Ishikawa (cell line): ENCODE measurements around the gene CHST9.

Experiments
- CEBPB ChIP-seq: IDR thresholded peaks from 2 replicates; pipeline ENCODE4 v1.6.1; 2012
- CREB1 ChIP-seq: IDR thresholded peaks from 2 replicates; pipeline ENCODE4 v1.6.1; 2012; ENCODE audit warnings: low read depth
- EGR1 ChIP-seq: IDR thresholded peaks from 2 replicates; pipeline ENCODE4 v1.6.1; 2012
- EP300 ChIP-seq: IDR thresholded peaks from 2 replicates; pipeline ENCODE4 v1.6.1; 2012; ENCODE audit warnings: borderline replicate concordance
- FOXM1 ChIP-seq: IDR thresholded peaks from 2 replicates; pipeline ENCODE4 v1.6.1; 2012; ENCODE audit warnings: low read depth, borderline replicate concordance
- MAX ChIP-seq: IDR thresholded peaks from 2 replicates; pipeline ENCODE4 v1.6.1; 2012
- NFIC ChIP-seq: IDR thresholded peaks from 2 replicates; pipeline ENCODE4 v1.6.1; 2012
- RAD21 ChIP-seq: IDR thresholded peaks from 2 replicates; pipeline ENCODE4 v1.6.1; 2012; ENCODE audit warnings: low read depth
- REST ChIP-seq: IDR thresholded peaks from 2 replicates; pipeline ENCODE4 v1.6.1; 2012; ENCODE audit warnings: low read depth, mild to moderate bottlenecking
- TAF1 ChIP-seq: IDR thresholded peaks from 2 replicates; pipeline ENCODE4 v1.6.1; 2012; ENCODE audit warnings: low read depth, mild to moderate bottlenecking
- TCF12 ChIP-seq: IDR thresholded peaks from 2 replicates; pipeline ENCODE4 v1.6.1; 2012; ENCODE audit warnings: low read depth
- TEAD4 ChIP-seq: IDR thresholded peaks from 2 replicates; pipeline ENCODE4 v1.6.1; 2012
- USF1 ChIP-seq: IDR thresholded peaks from 2 replicates; pipeline ENCODE4 v1.6.1; 2012
- YY1 ChIP-seq: IDR thresholded peaks from 2 replicates; pipeline ENCODE4 v1.6.1; 2012; ENCODE audit warnings: low read depth
- ZBTB7A ChIP-seq: IDR thresholded peaks from 2 replicates; pipeline ENCODE4 v1.6.1; 2012; ENCODE audit warnings: low read depth

Gene CHST9

GRCh38 chr18:26941584-26941983, 243.5 kb downstream of the CHST9 start:
- TF ChIP-seq TEAD4, result no peak
- TF ChIP-seq NFIC, result no peak
- no peak for TF ChIP-seq RAD21
- no peak for TF ChIP-seq USF1
- TF ChIP-seq EP300, result no peak
- no peak for TF ChIP-seq FOXM1
- TF ChIP-seq CEBPB, result no peak
- no peak for TF ChIP-seq TAF1
- no peak for TF ChIP-seq ZBTB7A
- TF ChIP-seq CREB1, result no peak
- no peak for TF ChIP-seq EGR1
- TF ChIP-seq TCF12, result no peak
- TF ChIP-seq YY1, result no peak
- no peak for TF ChIP-seq MAX
- TF ChIP-seq REST, result no peak

- no peak for TF ChIP-seq REST
- no peak for TF ChIP-seq TCF12
- no peak for TF ChIP-seq MAX
- no peak for TF ChIP-seq RAD21
- TF ChIP-seq TAF1, result no peak
- TF ChIP-seq CREB1, result no peak
Observed at GRCh38 chr18:26940744-26941398, 244.2 kb downstream of the CHST9 start.

GRCh38 chr18:26931659-26932058, 253.4 kb downstream of the CHST9 start:
- TF ChIP-seq TEAD4, result no peak
- no peak for TF ChIP-seq CEBPB
- no peak for TF ChIP-seq FOXM1
- no peak for TF ChIP-seq USF1
- TF ChIP-seq RAD21, result no peak
- TF ChIP-seq EGR1, result no peak
- no peak for TF ChIP-seq EP300
- no peak for TF ChIP-seq YY1
- TF ChIP-seq TCF12, result no peak
- TF ChIP-seq TAF1, result no peak
- TF ChIP-seq ZBTB7A, result no peak
- TF ChIP-seq MAX, result no peak
- TF ChIP-seq REST, result no peak
- no peak for TF ChIP-seq NFIC
- TF ChIP-seq CREB1, result no peak

GRCh38 chr18:26930630-26931029, 254.5 kb downstream of the CHST9 start:
- TF ChIP-seq TCF12 (no peak), USF1 (no peak), FOXM1 (no peak), MAX (no peak), YY1 (no peak), TAF1 (no peak), TEAD4 (no peak), CREB1 (no peak)
